Heart left ventricle (tissue), 13 donors: ENCODE measurements around the gene SELENOV.

Experiments
- CTCF ChIP-seq, 12 donors: fragments of 200-600 bp; sonication (generic) in 4 of 12; IDR thresholded peaks; one replicate each; pipeline versions ENCODE4 v1.5.0 to v1.8.0; 2018 to 2022; ENCODE audit warnings: antibody characterized with exemption in 12 of 12, mild to moderate bottlenecking in 5 of 12
- POLR2A ChIP-seq, 2 donors: fragments of 450-650 bp; IDR thresholded peaks; one replicate each; pipeline ENCODE4 v1.6.1; 2017; ENCODE audit warnings: antibody characterized with exemption in 2 of 2, mild to moderate bottlenecking in 2 of 2, moderate library complexity in 2 of 2
- donor health status: ischemic (EF 13 %, LVEDD 7.1; RV severe dilation, severe dysfunction).
- donor health status: DM: no; HTN: yes; CAD: no.
- donor health status: DM: no; HTN: no; CAD: no.
- donor health status: ischemic (EF 25% LVEDD 6.9; RV normal size, moderate dysfunction).
- donor health status: ischemic (EF 25% LVEDD 5.7; RV mildly dilated, moderate dysfunction).
- donor health status: ischemic (EF 35%, LVEDD 5.7; RV mildly dilated, moderate dysfunction).
- donor health status: nonischemic (EF 11% LVEDD 7.7; RV severe dilation, severe dysfunction).
- donor health status: DM: yes; HTN: yes; CAD: no.
- donor health status: PGD.
- donor health status: ischemic (EF 29% LVEDD 5.4; RV normal size, mild dysfunction).
- donor health status: nonischemic (EF 23%, LVEDD 6.1; RV moderate dilation, normal function).

GRCh38 chr19:39481676-39482075 is 33.3 kb upstream of the SELENOV start:
- TF ChIP-seq CTCF (IDR thresholded peaks at IDR 0.05) (no peak), POLR2A (IDR thresholded peaks at IDR 0.05) (no peak)
